GM19099 (cell line): Measurements from ENCODE around the gene LARP4B.

ENCODE experiments used
- POLR2A ChIP-seq: IDR thresholded peaks from 3 replicates; pipeline ENCODE4 v1.6.1; 2011; ENCODE audit warnings: low read depth; ENCODE audit not compliant: insufficient read length; ENCODE audit errors: extremely low read depth

LARP4B gene

GRCh38 chr10:945778-946177, 14.3 kb upstream of the LARP4B start:
- no peak for TF ChIP-seq POLR2A

GRCh38 chr10:944034-944831, 12.7 kb upstream of the LARP4B start:
- TF ChIP-seq POLR2A, result peak; percentile 39

- no peak for TF ChIP-seq POLR2A
Measured at GRCh38 chr10:943334-944033, 12.0 kb upstream of the LARP4B start.

GRCh38 chr10:938941-939678, 7.6 kb upstream of the LARP4B start:
- TF ChIP-seq POLR2A, result no peak

DNA sequence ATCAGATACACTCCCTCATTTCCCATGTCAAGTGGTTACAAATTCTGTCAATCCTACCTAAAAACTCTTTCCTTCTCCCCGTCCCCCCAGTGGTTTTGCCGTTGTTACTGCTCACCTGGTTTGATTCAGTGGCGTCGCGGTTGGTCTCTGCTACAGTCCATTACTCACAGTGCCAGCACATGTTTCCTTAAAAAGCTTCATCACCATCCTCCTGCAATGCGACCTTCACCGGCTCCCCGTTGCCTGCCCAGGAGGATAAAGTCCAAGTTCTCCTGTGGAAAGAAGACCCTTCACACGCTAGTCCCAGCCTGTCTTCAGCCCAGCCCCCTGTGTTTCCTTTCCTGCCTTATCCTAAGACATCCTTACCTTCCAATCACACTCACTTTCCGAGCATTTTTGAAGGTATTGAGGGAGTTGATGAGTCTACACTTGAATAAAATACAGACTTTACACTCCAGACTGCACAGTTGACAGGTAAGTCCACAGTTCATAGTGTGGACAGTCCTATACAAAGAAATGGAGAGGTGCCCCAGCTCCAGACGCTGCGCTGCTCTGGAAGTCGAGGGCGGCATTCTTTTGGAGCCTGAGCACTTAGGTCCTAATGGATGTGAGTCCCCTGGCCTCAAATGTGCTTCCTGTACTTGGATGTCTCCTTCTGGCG, 3.4 kb upstream of the LARP4B start:
- TF ChIP-seq POLR2A, result no peak

DNA sequence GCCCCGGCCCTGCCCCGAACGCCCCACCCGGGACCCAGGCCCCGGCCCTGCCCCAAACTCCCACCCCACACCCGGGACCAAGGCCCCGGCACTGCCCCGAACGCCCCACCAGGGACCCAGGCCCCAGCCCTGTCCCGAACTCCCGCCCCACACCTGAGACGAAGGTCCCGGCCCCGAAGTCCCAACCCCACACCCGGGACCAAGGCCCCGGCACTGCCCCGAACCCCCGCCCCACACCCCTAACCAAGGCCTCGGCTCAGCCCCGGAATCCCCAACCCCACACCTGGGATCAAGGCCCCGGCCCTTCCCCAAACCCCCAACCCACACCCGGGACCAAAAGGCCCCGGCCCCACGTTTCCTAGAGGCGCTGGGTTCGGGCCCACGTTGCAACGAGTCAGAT, 1.1 kb upstream of the LARP4B start:
- no peak for TF ChIP-seq POLR2A

DNA sequence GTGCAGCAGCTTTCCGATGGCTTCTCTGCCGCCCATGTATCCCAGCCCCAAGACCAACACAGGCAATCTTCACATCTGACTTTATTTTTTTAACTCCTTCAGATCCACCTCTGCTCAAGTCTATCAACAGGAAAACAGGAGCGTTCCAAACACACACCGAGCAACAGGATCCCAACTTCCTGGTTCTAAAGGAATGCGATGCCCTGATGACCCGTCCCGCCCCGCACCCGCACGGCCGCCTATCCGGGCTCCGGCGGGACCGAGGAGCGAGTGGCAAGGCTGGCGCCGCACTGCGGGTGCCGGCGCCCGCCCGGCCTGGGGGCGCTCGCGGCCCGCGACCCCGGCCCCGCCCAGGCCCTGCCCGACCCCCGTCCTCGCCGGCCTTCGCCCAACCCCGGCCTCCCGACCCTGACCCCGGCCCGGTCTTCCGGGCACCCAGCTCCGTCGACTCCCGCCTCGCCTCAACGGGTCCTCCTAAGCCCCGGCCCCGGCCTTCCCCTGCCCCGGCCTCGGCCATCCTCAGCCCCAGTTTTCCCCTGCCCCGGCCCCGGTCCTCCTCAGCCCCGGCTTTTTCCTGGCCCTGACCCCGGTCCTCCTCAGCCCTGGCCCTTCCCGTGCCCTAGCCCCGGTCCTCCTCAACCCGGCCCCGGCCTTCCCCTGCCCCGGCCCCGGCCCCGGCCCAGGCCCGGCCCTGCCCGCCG, 730 bp downstream of the LARP4B start:
- no peak for TF ChIP-seq POLR2A

- peak; percentile 26 for TF ChIP-seq POLR2A
Measured at GRCh38 chr10:929960-930624, 1.4 kb downstream of the LARP4B start.

DNA sequence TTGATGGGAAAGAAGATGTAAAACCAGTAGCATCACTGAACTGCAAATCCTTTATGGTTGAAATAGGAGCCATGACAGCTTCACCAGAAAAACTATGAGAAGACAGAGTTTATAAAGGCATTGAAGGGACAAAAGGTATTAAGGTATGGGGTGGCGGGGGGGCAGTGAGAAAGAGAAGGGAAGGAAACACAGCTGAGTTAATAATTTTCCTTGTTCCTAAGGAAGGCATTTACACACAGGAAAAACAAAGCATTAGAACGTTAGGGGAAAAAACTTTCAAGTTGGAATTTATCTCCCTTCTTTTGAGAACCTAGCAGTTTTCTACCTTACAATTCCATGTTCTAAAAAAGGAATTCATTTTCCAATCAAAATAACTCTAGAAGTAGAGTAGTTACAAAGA, 4.4 kb downstream of the LARP4B start:
- no peak for TF ChIP-seq POLR2A

DNA sequence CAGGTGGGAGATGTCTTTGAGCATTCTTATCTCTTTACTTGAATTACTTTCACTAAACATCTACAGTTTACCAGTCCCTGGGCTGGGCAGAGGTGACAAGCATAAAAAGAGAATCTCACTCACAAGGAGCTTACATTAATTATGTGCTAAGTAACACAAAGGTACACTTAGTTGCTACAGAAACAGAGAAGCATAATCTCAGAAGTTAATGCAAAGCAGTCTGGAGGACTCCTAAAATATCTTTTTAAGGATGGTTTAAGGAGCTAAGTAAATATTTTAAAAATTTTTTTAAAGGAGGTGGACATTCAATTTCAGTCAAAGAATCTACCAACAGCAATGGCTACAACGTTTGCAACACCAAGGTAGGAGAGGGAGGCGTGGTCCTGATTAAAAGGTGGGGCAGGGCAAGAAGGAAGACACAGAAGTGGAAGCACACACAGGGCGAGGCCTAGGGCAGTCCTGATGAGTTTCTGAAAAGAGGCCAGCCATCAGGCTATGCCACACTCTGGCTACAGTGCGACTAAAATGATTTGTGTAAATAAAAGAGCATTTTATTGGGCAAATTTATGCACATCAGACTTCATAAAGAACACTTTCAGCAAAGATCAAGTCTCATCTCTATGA, 5.3 kb downstream of the LARP4B start:
- no peak for TF ChIP-seq POLR2A

DNA sequence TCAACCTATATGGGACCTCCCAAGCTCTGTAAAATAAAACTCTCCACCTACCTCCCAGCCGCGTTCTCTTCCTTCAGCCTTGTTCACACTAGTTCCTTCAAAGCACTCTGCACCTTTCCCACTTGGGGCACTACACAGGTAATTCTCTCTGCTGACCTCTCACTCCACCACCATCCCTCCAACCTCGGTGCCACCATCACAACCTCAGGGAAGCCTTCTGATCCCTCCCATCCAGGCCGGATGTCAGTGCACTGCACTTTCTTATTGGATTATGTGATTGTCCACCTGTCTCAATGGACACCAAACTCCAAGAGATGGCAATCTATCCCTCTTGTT, 7.0 kb downstream of the LARP4B start:
- no peak for TF ChIP-seq POLR2A

- no peak for TF ChIP-seq POLR2A
Measured at GRCh38 chr10:923844-924523, 7.5 kb downstream of the LARP4B start.
